Keratinocyte (primary cell): ENCODE measurements around the gene CORO7. TPM values are rescaled to one million over a fixed set of nuclear protein-coding genes. Genes with fewer than 3 reads are reported as not detected.

Experiments used
- DNase-seq: peaks from one replicate; pipeline ENCODE4 v3.0.0-alpha.2; 2011; ENCODE audit warnings: low read depth, missing footprints, low spot score
- FAIRE-seq: peaks from 2 replicates; lab custom pipeline; 2011; peaks lifted over from hg19 to GRCh38; lab: Jason Lieb, UNC
- H2AFZ ChIP-seq: 2 replicates; pipeline ENCODE4 v1.6.0; 2012; ENCODE audit warnings: low read length, control low read depth, inconsistent platforms; ENCODE audit not compliant: control insufficient read depth
- H3K27ac ChIP-seq: 2 replicates; pipeline ENCODE4 v1.5.1; 2011; ENCODE audit warnings: low read length; ENCODE audit not compliant: control insufficient read depth, insufficient read depth
- H3K27me3 ChIP-seq: 3 replicates; pipeline ENCODE4 v1.6.0; 2011; ENCODE audit warnings: low read length; ENCODE audit not compliant: control insufficient read depth, insufficient read depth; ENCODE audit errors: extremely low read depth
- H3K36me3 ChIP-seq, 2 experiments: 2 replicates in 1 of 2; 3 replicates in 1 of 2; pipeline ENCODE4 v1.5.1; 2011; ENCODE audit warnings: low read length in 2 of 2, mild to moderate bottlenecking in 1 of 2; ENCODE audit not compliant: control insufficient read depth in 2 of 2, insufficient read depth in 2 of 2; ENCODE audit errors: extremely low read depth in 1 of 2
- H3K4me1 ChIP-seq: 3 replicates; pipeline ENCODE4 v1.5.1; 2011; ENCODE audit warnings: low read length; ENCODE audit not compliant: control insufficient read depth, insufficient read depth; ENCODE audit errors: extremely low read depth
- H3K4me2 ChIP-seq: 3 replicates; pipeline ENCODE4 v1.6.0; 2011; ENCODE audit warnings: low read depth, low read length; ENCODE audit not compliant: control insufficient read depth, insufficient read depth; ENCODE audit errors: extremely low read depth
- H3K4me3 ChIP-seq, 3 experiments: fragments of 200-600 bp in 1 of 3; sonication (generic) in 1 of 3; 2 replicates in 2 of 3; 3 replicates in 1 of 3; pipeline ENCODE4 v1.5.1; 2011 to 2016; ENCODE audit warnings: low read length in 3 of 3, mild to moderate bottlenecking in 3 of 3, control low read depth in 2 of 3, inconsistent platforms in 1 of 3, low read depth in 1 of 3, mixed read lengths in 1 of 3, mixed run types in 1 of 3, moderate library complexity in 1 of 3; ENCODE audit not compliant: control insufficient read depth in 2 of 3, insufficient read depth in 2 of 3; ENCODE audit errors: extremely low read depth in 1 of 3
- H3K79me2 ChIP-seq: 2 replicates; pipeline ENCODE4 v1.6.0; 2012; ENCODE audit warnings: low read length; ENCODE audit not compliant: control insufficient read depth, insufficient read depth
- H3K9ac ChIP-seq: 3 replicates; pipeline ENCODE4 v1.6.0; 2011; ENCODE audit warnings: low read length; ENCODE audit not compliant: control insufficient read depth, insufficient read depth; ENCODE audit errors: extremely low read depth
- H3K9me1 ChIP-seq: 3 replicates; pipeline ENCODE4 v1.6.0; 2011; ENCODE audit warnings: low read length; ENCODE audit not compliant: control insufficient read depth, insufficient read depth; ENCODE audit errors: extremely low read depth
- H3K9me3 ChIP-seq: 2 replicates; pipeline ENCODE4 v1.5.1; 2012; ENCODE audit warnings: low read depth, low read length; ENCODE audit not compliant: control insufficient read depth
- H4K20me1 ChIP-seq: 3 replicates; pipeline ENCODE4 v1.6.0; 2011; ENCODE audit warnings: low read length; ENCODE audit not compliant: control insufficient read depth, insufficient read depth; ENCODE audit errors: extremely low read depth
- EZH2 ChIP-seq: IDR thresholded peaks from one replicate; pipeline ENCODE4 v1.6.1; 2012; ENCODE audit warnings: inconsistent platforms, mild to moderate bottlenecking, low read length, moderate library complexity
- dilution Hi-C: fragments of 300-500 bp; cut with MboI; formaldehyde crosslinking; loops from one replicate; pipeline ENCODE4 v1.7.0; 2020; ENCODE audit warnings: low sequenced_read_pairs; ENCODE audit not compliant: extremely low pct_ligation_motif_present
- polyA plus RNA-seq, 5 experiments: library from polyadenylated mRNA; depleted of rRNA in 3 of 5; stranded (reverse) in 3 of 5; stranded (forward) in 1 of 5; unstranded in 1 of 5; fragments of >200 nt; gene quantifications; 1 replicate in 1 of 5; 2 replicates in 3 of 5; 3 replicates in 1 of 5; pipeline versions ENCODE4 v1.2.1 to v1.2.3, GENCODE V29; 2011 to 2012; ENCODE audit warnings: missing spikeins in 2 of 5, low read depth in 1 of 5, low replicate concordance in 1 of 5
- TF ChIP-seq, protein P1 (sequence below), 3 experiments: IDR thresholded peaks in 1 of 3; conservative IDR thresholded peaks in 1 of 3; optimal IDR thresholded peaks in 1 of 3; 2 replicates in 2 of 3; 3 replicates in 1 of 3; pipeline versions ENCODE3 to v1.5.1; 2011; ENCODE audit warnings: low read length in 3 of 3, mild to moderate bottlenecking in 3 of 3, moderate library complexity in 2 of 3, control low read depth in 1 of 3, inconsistent platforms in 1 of 3; ENCODE audit not compliant: insufficient read depth in 2 of 3; ENCODE audit errors: extremely low read depth in 1 of 3

The CORO7 gene
- polyA plus RNA-seq, 1 donor (not counting 4 experiments of a cell fraction or from before 2014, with no cell fraction given), result 8.4 TPM

DNA sequence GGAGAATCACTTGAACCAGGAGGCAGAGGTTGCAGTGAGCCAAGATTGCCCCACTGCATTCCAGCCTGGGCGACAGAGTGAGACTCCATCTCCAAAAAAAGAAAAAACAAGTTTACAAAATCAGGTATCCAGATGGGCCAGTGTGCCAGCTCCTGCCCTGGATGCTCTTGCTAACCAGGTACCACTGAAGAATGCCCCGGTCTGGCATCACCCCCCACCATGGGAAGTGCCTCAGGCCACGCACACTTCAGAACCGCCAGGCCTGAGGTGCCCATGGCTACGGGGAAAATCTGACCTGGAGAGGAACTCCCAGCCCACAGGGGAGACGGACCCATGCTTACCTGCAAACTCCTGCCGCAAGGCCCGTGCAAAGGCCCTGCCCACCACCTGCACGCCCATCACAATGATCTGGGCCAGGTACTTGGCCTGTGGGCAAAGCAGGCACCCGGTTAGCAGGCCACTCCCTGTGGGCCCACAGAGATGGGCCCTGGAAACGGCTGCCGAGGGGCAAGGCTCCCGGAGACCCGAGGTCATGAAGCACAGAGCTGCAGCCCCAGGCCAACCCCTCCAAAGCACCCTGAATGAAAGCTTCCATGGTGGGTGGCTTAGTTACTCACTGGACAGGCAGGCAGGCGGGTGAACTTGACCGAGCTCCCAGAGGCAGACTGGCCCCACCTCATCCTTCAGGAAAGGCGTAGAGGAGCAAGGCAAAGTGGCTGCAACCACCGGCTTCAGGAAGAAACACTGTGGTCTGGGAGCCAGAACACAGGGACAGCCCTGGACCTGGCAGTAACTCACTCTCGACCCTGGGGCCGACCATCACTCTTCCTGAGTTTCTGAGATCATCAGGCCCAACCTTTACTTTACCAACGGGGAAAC lies 73.3 kb downstream of the CORO7 start:
- H3K4me1 ChIP-seq, result peaks cover 1% of the 10 kb centered on the region
- TF ChIP-seq, protein P1, sequence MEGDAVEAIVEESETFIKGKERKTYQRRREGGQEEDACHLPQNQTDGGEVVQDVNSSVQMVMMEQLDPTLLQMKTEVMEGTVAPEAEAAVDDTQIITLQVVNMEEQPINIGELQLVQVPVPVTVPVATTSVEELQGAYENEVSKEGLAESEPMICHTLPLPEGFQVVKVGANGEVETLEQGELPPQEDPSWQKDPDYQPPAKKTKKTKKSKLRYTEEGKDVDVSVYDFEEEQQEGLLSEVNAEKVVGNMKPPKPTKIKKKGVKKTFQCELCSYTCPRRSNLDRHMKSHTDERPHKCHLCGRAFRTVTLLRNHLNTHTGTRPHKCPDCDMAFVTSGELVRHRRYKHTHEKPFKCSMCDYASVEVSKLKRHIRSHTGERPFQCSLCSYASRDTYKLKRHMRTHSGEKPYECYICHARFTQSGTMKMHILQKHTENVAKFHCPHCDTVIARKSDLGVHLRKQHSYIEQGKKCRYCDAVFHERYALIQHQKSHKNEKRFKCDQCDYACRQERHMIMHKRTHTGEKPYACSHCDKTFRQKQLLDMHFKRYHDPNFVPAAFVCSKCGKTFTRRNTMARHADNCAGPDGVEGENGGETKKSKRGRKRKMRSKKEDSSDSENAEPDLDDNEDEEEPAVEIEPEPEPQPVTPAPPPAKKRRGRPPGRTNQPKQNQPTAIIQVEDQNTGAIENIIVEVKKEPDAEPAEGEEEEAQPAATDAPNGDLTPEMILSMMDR (optimal IDR thresholded peaks at IDR 0.05 in 1 of 3, IDR thresholded peaks at IDR 0.05 in 1 of 3, conservative IDR thresholded peaks at IDR 0.05 in 1 of 3; ENCODE audit: extremely low read depth in 1 of 3, insufficient read depth in 2 of 3, low read length in 3 of 3), result no peak
- no peak for TF ChIP-seq EZH2
- no peak overlapping the region for H2AFZ ChIP-seq
- H3K9me1 ChIP-seq, result no peaks in the 10 kb centered on the region
- peaks cover 58% of the 10 kb centered on the region for H3K79me2 ChIP-seq
- no peak overlapping the region for H3K4me3 ChIP-seq
- no peak overlapping the region for H3K9ac ChIP-seq
- no peaks in the 10 kb centered on the region for H3K27me3 ChIP-seq
- dilution Hi-C loops, result no loop called here
- no peak overlapping the region for H3K27ac ChIP-seq
- DNase-seq, result no peak
- no peak for FAIRE-seq
- peaks cover 27% of the 10 kb centered on the region for H4K20me1 ChIP-seq
- no peaks in the 10 kb centered on the region for H3K9me3 ChIP-seq
- no peak overlapping the region for H3K4me2 ChIP-seq
- peaks cover 13 to 33% of the 10 kb centered on the region in 2 experiments for H3K36me3 ChIP-seq

DNA sequence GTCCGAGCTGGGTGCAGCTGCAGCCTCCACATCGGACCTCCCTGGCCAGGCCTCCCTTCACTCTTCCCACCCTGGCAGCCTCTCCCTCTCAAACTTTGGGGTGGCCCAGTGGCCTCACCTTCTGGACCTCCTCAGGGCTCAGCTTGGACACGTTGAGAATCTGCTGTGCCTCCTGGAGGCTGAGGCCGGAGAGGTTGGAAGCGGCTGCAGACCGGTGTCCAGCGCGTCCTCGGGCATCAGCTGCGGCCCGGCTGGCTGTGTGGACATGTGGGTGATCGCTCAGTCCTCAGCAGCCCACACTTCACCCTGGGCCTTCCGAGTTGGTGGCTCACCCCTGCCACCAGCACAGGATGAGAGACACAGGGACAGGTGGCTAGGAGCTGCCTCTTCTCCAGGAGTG lies 75.1 kb downstream of the CORO7 start:
- Histone ChIP-seq H3K9ac (no peak overlapping the region), H3K9me3 (no peaks in the 10 kb centered on the region), H3K27ac (no peak overlapping the region), H3K36me3 (peaks cover 13 to 27% of the 10 kb centered on the region in 2 experiments), H3K9me1 (no peaks in the 10 kb centered on the region), H3K79me2 (peaks cover 41% of the 10 kb centered on the region), H3K27me3 (no peaks in the 10 kb centered on the region), H3K4me3 (no peak overlapping the region), H2AFZ (no peak overlapping the region), H3K4me1 (no peaks in the 10 kb centered on the region), H3K4me2 (no peak overlapping the region), H4K20me1 (peaks cover 24% of the 10 kb centered on the region)
- dilution Hi-C loops, result no loop called here
- no peak for FAIRE-seq
- DNase-seq, result no peak
- TF ChIP-seq, protein P1 (optimal IDR thresholded peaks at IDR 0.05 in 1 of 3, IDR thresholded peaks at IDR 0.05 in 1 of 3, conservative IDR thresholded peaks at IDR 0.05 in 1 of 3; ENCODE audit: extremely low read depth in 1 of 3, insufficient read depth in 2 of 3, low read length in 3 of 3), result no peak
- no peak for TF ChIP-seq EZH2
